ENCODE results near the gene MMP11.
A peak's percentile ranks its signal among the peaks of the same experiment; 100 is the strongest.

The MMP11 gene

GRCh38 chr22:23829845-23830372 is 57.3 kb downstream of the MMP11 start:
- TF ChIP-seq CTCF (IDR thresholded peaks at IDR 0.05; ENCODE audit: low read depth, low read length, poor library complexity, severe bottlenecking) (no peak), EZH2phosphoT487 (IDR thresholded peaks at IDR 0.05; ENCODE audit: borderline replicate concordance, low read length) (no peak)
- H3K4me2 ChIP-seq (ENCODE audit: low read length), result peak overlapping the region; percentile 50
- no peaks in the 10 kb centered on the region for H3K9me3 ChIP-seq (ENCODE audit: control insufficient read depth, insufficient read depth, low read length)
- H3K27me3 ChIP-seq (ENCODE audit: control insufficient read depth, low read length), result no peaks in the 10 kb centered on the region
- peaks cover 78% of the 10 kb centered on the region for H3K79me2 ChIP-seq (ENCODE audit: control insufficient read depth, low read length)
- no peaks in the 10 kb centered on the region; the same call in 1 of the 2 replicates for H4K20me1 ChIP-seq (ENCODE audit: control insufficient read depth, insufficient read depth, low read depth, low read length)
- peaks cover 21% of the 10 kb centered on the region for H3F3A ChIP-seq (ENCODE audit: control insufficient read depth, insufficient read depth)
- peaks cover 82% of the 10 kb centered on the region for H3K4me1 ChIP-seq (ENCODE audit: control insufficient read depth, low read length)
- peak overlapping the region; percentile 56 for H3K27ac ChIP-seq (ENCODE audit: low read depth, low read length)
- no peaks in the 10 kb centered on the region for H3K9me2 ChIP-seq (replicated peaks; ENCODE audit: control insufficient read depth, low read length)
- peak overlapping the region; percentile 2; the same call in 1 of the 2 replicates for H3K4me3 ChIP-seq (ENCODE audit: low read length)
- peaks cover 95% of the 10 kb centered on the region for H3K36me3 ChIP-seq (ENCODE audit: control insufficient read depth, low read length)

GRCh38 chr22:23831261-23831660 is 58.6 kb downstream of the MMP11 start:
- no peaks in the 10 kb centered on the region; the same call in 1 of the 2 replicates for H4K20me1 ChIP-seq (ENCODE audit: control insufficient read depth, insufficient read depth, low read depth, low read length)
- no peak for TF ChIP-seq CTCF (IDR thresholded peaks at IDR 0.05; ENCODE audit: low read depth, low read length, poor library complexity, severe bottlenecking)
- TF ChIP-seq EZH2phosphoT487 (IDR thresholded peaks at IDR 0.05; ENCODE audit: borderline replicate concordance, low read length), result no peak
- peaks cover 96% of the 10 kb centered on the region for H3K36me3 ChIP-seq (ENCODE audit: control insufficient read depth, low read length)

GRCh38 chr22:23831781-23832180 is 59.1 kb downstream of the MMP11 start:
- H3K79me2 ChIP-seq (ENCODE audit: control insufficient read depth, low read length), result peaks cover 85% of the 10 kb centered on the region
- TF ChIP-seq EZH2phosphoT487 (IDR thresholded peaks at IDR 0.05; ENCODE audit: borderline replicate concordance, low read length), result no peak
- TF ChIP-seq CTCF (IDR thresholded peaks at IDR 0.05; ENCODE audit: low read depth, low read length, poor library complexity, severe bottlenecking), result no peak
- no peak overlapping the region for H3K27ac ChIP-seq (ENCODE audit: low read depth, low read length)
- H3K4me3 ChIP-seq (ENCODE audit: low read length), result no peak overlapping the region
- H3K27me3 ChIP-seq (ENCODE audit: control insufficient read depth, low read length), result no peaks in the 10 kb centered on the region
- no peaks in the 10 kb centered on the region for H3K9me2 ChIP-seq (replicated peaks; ENCODE audit: control insufficient read depth, low read length)
- H3K4me2 ChIP-seq (ENCODE audit: low read length), result no peak overlapping the region
- peaks cover 15% of the 10 kb centered on the region for H3F3A ChIP-seq (ENCODE audit: control insufficient read depth, insufficient read depth)
- H3K36me3 ChIP-seq (ENCODE audit: control insufficient read depth, low read length), result peaks cover 96% of the 10 kb centered on the region
- H3K4me1 ChIP-seq (ENCODE audit: control insufficient read depth, low read length), result peaks cover 82% of the 10 kb centered on the region
- no peaks in the 10 kb centered on the region for H3K9me3 ChIP-seq (ENCODE audit: control insufficient read depth, insufficient read depth, low read length)
- no peaks in the 10 kb centered on the region; the same call in 1 of the 2 replicates for H4K20me1 ChIP-seq (ENCODE audit: control insufficient read depth, insufficient read depth, low read depth, low read length)

More at GRCh38 chr22:23831261-23831660, 58.6 kb downstream of the MMP11 start:
- H3K27ac ChIP-seq (ENCODE audit: low read depth, low read length), result no peak overlapping the region
- H3K79me2 ChIP-seq (ENCODE audit: control insufficient read depth, low read length), result peaks cover 84% of the 10 kb centered on the region
- no peaks in the 10 kb centered on the region for H3K9me3 ChIP-seq (ENCODE audit: control insufficient read depth, insufficient read depth, low read length)
- no peaks in the 10 kb centered on the region for H3K27me3 ChIP-seq (ENCODE audit: control insufficient read depth, low read length)
- peaks cover 82% of the 10 kb centered on the region for H3K4me1 ChIP-seq (ENCODE audit: control insufficient read depth, low read length)
- no peak overlapping the region for H3K4me3 ChIP-seq (ENCODE audit: low read length)
- no peak overlapping the region for H3K4me2 ChIP-seq (ENCODE audit: low read length)
- H3F3A ChIP-seq (ENCODE audit: control insufficient read depth, insufficient read depth), result peaks cover 20% of the 10 kb centered on the region
- no peaks in the 10 kb centered on the region for H3K9me2 ChIP-seq (replicated peaks; ENCODE audit: control insufficient read depth, low read length)
